GM12872 (cell line): ENCODE measurements around the gene ZNF274.

Experiments
- CTCF ChIP-seq: IDR thresholded peaks from 3 replicates; pipeline ENCODE4 v1.5.1; 2011; ENCODE audit warnings: low read depth, mild to moderate bottlenecking, low read length, moderate library complexity; ENCODE audit not compliant: insufficient read depth

ZNF274 gene

GRCh38 chr19:58196901-58197616, 14.2 kb downstream of the ZNF274 start:
- no peak for TF ChIP-seq CTCF

- TF ChIP-seq CTCF = no peak
Observed at GRCh38 chr19:58203814-58204475, 21.1 kb downstream of the ZNF274 start.

DNA sequence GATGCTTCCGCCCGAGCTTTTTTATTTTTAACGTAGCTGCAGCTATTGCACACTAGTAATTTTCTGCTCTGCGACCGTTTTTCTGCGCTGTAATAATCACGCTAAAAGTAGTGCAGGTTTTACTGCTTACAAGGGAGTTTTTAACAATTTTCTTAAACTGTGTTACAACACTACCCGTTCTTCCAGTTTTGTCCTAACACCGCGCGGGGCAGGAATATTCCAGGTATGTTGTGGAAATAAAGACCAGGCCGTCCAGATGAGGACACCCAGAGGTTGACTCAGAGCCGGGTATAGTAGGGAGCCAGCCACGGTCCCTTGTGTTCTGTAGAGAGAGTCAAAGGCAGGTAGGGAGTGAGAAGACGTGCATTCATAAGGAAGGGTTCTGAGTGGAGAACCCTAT, 21.7 kb downstream of the ZNF274 start:
- TF ChIP-seq CTCF = no peak

DNA sequence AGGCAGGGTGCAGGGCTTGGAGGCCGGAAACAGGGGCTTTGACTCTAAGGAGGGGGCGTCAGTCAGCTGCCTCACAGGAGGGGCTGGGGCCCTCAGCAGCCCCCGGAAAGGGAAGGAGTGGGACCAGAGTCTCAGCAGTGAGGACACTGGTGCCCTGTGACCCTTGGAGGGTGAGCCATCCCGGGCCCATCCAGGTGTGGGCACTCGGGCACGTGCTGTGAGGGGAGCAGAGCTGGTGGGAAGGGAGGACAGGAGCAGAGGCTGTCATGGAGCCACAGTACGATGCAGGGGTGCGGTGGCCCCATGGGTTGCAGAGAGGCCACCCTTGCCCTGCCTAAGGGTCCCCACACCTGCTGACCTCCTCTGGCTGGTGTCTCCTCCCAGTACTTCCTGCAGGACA, 26.7 kb downstream of the ZNF274 start:
- TF ChIP-seq CTCF = no peak

DNA sequence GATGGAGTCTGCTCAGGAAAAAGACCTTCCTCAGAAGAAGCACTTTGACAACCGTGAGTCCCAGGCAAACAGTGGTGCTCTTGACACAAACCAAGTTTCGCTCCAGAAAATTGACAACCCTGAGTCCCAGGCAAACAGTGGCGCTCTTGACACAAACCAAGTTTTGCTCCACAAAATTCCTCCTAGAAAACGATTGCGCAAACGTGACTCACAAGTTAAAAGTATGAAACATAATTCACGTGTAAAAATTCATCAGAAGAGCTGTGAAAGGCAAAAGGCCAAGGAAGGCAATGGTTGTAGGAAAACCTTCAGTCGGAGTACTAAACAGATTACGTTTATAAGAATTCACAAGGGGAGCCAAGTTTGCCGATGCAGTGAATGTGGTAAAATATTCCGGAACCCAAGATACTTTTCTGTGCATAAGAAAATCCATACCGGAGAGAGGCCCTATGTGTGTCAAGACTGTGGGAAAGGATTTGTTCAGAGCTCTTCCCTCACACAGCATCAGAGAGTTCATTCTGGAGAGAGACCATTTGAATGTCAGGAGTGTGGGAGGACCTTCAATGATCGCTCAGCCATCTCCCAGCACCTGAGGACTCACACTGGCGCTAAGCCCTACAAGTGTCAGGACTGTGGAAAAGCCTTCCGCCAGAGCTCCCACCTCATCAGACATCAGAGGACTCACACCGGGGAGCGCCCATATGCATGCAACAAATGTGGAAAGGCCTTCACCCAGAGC, 29.6 kb downstream of the ZNF274 start:
- no peak for TF ChIP-seq CTCF

GRCh38 chr19:58213075-58213369, 30.2 kb downstream of the ZNF274 start:
- no peak for TF ChIP-seq CTCF

DNA sequence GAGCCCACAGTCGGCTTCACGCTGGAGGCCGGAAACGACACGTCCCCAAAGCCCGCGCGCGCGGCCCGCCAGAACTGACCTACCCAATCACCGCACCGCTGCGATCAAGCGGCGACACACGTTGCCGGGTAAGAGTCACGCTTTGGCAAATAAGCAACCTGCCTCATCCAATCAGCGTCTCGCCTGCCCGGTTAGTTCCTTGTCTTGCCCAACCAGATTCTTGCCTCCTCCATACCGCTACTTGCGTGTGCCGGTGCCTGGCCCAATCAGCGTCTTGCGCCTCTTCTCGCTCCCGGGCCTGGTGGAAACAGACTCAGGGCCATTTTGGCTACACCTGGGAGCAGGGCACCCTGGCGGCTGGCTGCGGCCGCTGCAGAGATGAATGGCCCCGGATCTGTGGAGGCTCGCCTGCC, 34.2 kb downstream of the ZNF274 start:
- no peak for TF ChIP-seq CTCF
